Smooth muscle cell (in vitro differentiated cells): ENCODE results near the gene CCM2L. TPM values are rescaled to one million over a fixed set of nuclear protein-coding genes. Genes with fewer than 3 reads are reported as not detected.

ENCODE experiments used
- DNase-seq: peaks from one replicate; lab custom pipeline; 2025; ENCODE audit not compliant: unreplicated experiment; lab: John Stamatoyannopoulos, UW
- H2AFZ ChIP-seq: fragments of 200-600 bp; sonication (generic); 2 replicates; pipeline ENCODE4 v1.6.0; 2016; ENCODE audit warnings: antibody characterized with exemption, low read depth, mild to moderate bottlenecking
- H3F3A ChIP-seq: fragments of 200-600 bp; sonication (generic); 2 replicates; pipeline ENCODE4 v1.6.0; 2017; ENCODE audit warnings: antibody characterized with exemption, low read depth
- H3K27ac ChIP-seq: fragments of 200-600 bp; sonication (generic); 2 replicates; pipeline ENCODE4 v1.5.1; 2016; ENCODE audit warnings: low read depth, mild to moderate bottlenecking
- H3K27me3 ChIP-seq: fragments of 200-600 bp; sonication (generic); 2 replicates; pipeline ENCODE4 v1.6.1; 2016; ENCODE audit warnings: low read depth, mild to moderate bottlenecking
- H3K36me3 ChIP-seq: fragments of 200-600 bp; sonication (generic); 2 replicates; pipeline ENCODE4 v1.5.1; 2016; ENCODE audit warnings: low read depth
- H3K4me1 ChIP-seq: fragments of 200-600 bp; sonication (generic); 2 replicates; pipeline ENCODE4 v1.5.1; 2016; ENCODE audit warnings: low read depth
- H3K4me2 ChIP-seq: fragments of 200-600 bp; sonication (generic); 2 replicates; pipeline ENCODE4 v1.6.0; 2016; ENCODE audit warnings: mild to moderate bottlenecking
- H3K4me3 ChIP-seq: fragments of 200-600 bp; sonication (generic); 2 replicates; pipeline ENCODE4 v1.5.1; 2016; ENCODE audit warnings: mild to moderate bottlenecking
- H3K79me2 ChIP-seq: fragments of 200-600 bp; sonication (generic); 2 replicates; pipeline ENCODE4 v1.6.0; 2016; ENCODE audit warnings: low read depth, mild to moderate bottlenecking
- H3K9ac ChIP-seq: fragments of 200-600 bp; sonication (generic); 2 replicates; pipeline ENCODE4 v1.6.0; 2016; ENCODE audit warnings: low read depth
- H3K9me3 ChIP-seq: fragments of 200-600 bp; sonication (generic); replicated peaks from 2 replicates; pipeline ENCODE4 v1.5.1; 2016; ENCODE audit warnings: low read depth
- H4K20me1 ChIP-seq: fragments of 200-600 bp; sonication (generic); 2 replicates; pipeline ENCODE4 v1.6.0; 2016; ENCODE audit warnings: low read depth
- CTCF ChIP-seq: fragments of 200-600 bp; sonication (generic); IDR thresholded peaks from 2 replicates; pipeline ENCODE4 v1.5.1; 2017; ENCODE audit warnings: borderline replicate concordance, mild to moderate bottlenecking, antibody characterized with exemption; ENCODE audit not compliant: insufficient read depth, poor library complexity, severe bottlenecking
- WGBS: methylation state at CpG from one replicate; pipeline ENCODE4 v1.1.7; 2016; ENCODE audit warnings: low lambda C conversion rate; 5-methylcytosine and 5-hydroxymethylcytosine counted together
- polyA plus RNA-seq: library from polyadenylated mRNA; unstranded; fragments of >200 nt; fragmentation: Nextera tagmentation; extraction: Ambion mirVana; gene quantifications from 2 replicates; pipeline ENCODE4 v1.2.1, GENCODE V29; 2016
- total RNA-seq: library from RNA; depleted of rRNA; stranded (reverse); fragments of >200 nt; gene quantifications from 2 replicates; pipeline ENCODE4 v1.2.3, GENCODE V29; 2014

Gene CCM2L
- total and polyA plus RNA-seq, 2 experiments from 2014 or later, result 0.27 TPM; not detected in 1

- Histone ChIP-seq H3K27ac (no peak within 1 kb of the TSS), H3K4me2 (peak within 1 kb of the TSS; percentile 67), H3K9me3 (no peaks in the 10 kb centered on the region), H3K36me3 (no peaks in the 10 kb centered on the region), H3K4me1 (peaks cover 7% of the 10 kb centered on the region), H4K20me1 (no peaks in the 10 kb centered on the region), H3F3A (no peaks in the 10 kb centered on the region), H3K9ac (no peak within 1 kb of the TSS), H2AFZ (no peak within 1 kb of the TSS), H3K4me3 (peak within 1 kb of the TSS; percentile 23), H3K79me2 (no peaks in the 10 kb centered on the region), H3K27me3 (peaks cover 83% of the 10 kb centered on the region)
- TF ChIP-seq CTCF, result no peak
- 1% methylated on average over 12 of the region's 38 CpGs for WGBS
- no peak for DNase-seq
These were observed 42.4 kb upstream of the CCM2L start, which contains the start of gene XKR7 for GRCh38 chr20:31967830-31968249. Gene XKR7, plus strand, starts transcription at chr20:31968151. Its CDS starts 25 bp downstream, at chr20:31968176.

- H3K4me3 ChIP-seq, result peak overlapping the region; percentile 23
- peak overlapping the region; percentile 65 for H3K4me2 ChIP-seq
- H2AFZ ChIP-seq, result no peak overlapping the region
These were observed 41.7 kb upstream of the CCM2L start for GRCh38 chr20:31968291-31969126.

DNA sequence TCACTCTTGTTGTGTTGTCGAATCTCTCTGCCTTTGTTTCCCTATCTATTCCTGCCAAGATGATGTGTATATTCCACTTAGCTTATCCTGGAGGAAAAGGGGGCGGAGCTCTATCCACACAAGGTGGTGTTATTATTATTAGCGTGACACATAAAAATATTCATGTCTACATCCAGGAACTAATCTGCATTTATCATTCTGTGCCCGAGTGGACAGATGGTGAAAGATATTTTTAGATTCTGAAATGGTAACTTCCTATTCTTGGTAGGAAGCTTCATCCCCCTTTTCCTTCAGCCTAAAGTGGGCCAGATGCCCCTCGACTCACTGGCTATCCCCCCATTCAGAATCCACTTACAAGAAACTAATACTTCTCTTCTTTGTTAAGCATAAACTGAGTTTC, 40.2 kb upstream of the CCM2L start:
- Histone ChIP-seq H3K27ac (no peak overlapping the region), H3K9me3 (no peaks in the 10 kb centered on the region), H3K4me2 (no peak overlapping the region), H3K27me3 (peaks cover 62% of the 10 kb centered on the region), H3K4me3 (no peak overlapping the region), H3K4me1 (peaks cover 7% of the 10 kb centered on the region), H3K36me3 (no peaks in the 10 kb centered on the region), H4K20me1 (no peaks in the 10 kb centered on the region), H3K79me2 (no peaks in the 10 kb centered on the region), H3K9ac (no peak overlapping the region), H2AFZ (no peak overlapping the region), H3F3A (no peaks in the 10 kb centered on the region)
- WGBS, result 80% methylated on average over 5 of the region's 5 CpGs
- no peak for DNase-seq
- TF ChIP-seq CTCF, result no peak

More at GRCh38 chr20:31968291-31969126, 41.7 kb upstream of the CCM2L start:
- H3F3A ChIP-seq, result no peaks in the 10 kb centered on the region
- H4K20me1 ChIP-seq, result no peaks in the 10 kb centered on the region
- peak; percentile 75 for DNase-seq
- no peak overlapping the region for H3K27ac ChIP-seq
- H3K9ac ChIP-seq, result no peak overlapping the region
- H3K9me3 ChIP-seq, result no peaks in the 10 kb centered on the region
- TF ChIP-seq CTCF, result no peak
- H3K79me2 ChIP-seq, result no peaks in the 10 kb centered on the region
- peaks cover 7% of the 10 kb centered on the region for H3K4me1 ChIP-seq
- no peaks in the 10 kb centered on the region for H3K36me3 ChIP-seq
- H3K27me3 ChIP-seq, result peaks cover 77% of the 10 kb centered on the region
- WGBS, result 6% methylated on average over 47 of the region's 57 CpGs
